OCI-LY1 (cell line): ENCODE results near the gene ITPA.

Source experiments
- H2AFZ ChIP-seq: fragments of 200-600 bp; sonication (generic), shearing (Covaris generic); 2 replicates; pipeline ENCODE4 v1.6.0; 2014; ENCODE audit warnings: antibody characterized with exemption, mild to moderate bottlenecking, low read length
- H3F3A ChIP-seq: fragments of 200-600 bp; sonication (generic), shearing (Covaris generic); 2 replicates; pipeline ENCODE4 v1.6.0; 2014; ENCODE audit warnings: mild to moderate bottlenecking, antibody characterized with exemption, low read length, moderate library complexity; ENCODE audit not compliant: insufficient read depth
- H3K27ac ChIP-seq: fragments of 200-600 bp; sonication (generic); 2 replicates; pipeline ENCODE4 v1.5.1; 2014; ENCODE audit warnings: low read length, mixed run types, mild to moderate bottlenecking, low read depth; ENCODE audit not compliant: poor library complexity, severe bottlenecking
- H3K27me3 ChIP-seq: fragments of 200-600 bp; sonication (generic); 2 replicates; pipeline ENCODE4 v1.6.0; 2014; ENCODE audit warnings: antibody characterized with exemption, mild to moderate bottlenecking, low read length, moderate library complexity; ENCODE audit not compliant: insufficient read depth
- H3K36me3 ChIP-seq: fragments of 200-600 bp; sonication (generic); 2 replicates; pipeline ENCODE4 v1.6.1; 2014; ENCODE audit warnings: mild to moderate bottlenecking, antibody characterized with exemption, low read length, moderate library complexity, mixed read lengths; ENCODE audit not compliant: insufficient read depth
- H3K4me1 ChIP-seq: fragments of 200-600 bp; sonication (generic); 2 replicates; pipeline ENCODE4 v1.5.1; 2014; ENCODE audit warnings: mild to moderate bottlenecking, low read length, moderate library complexity; ENCODE audit not compliant: insufficient read depth, severe bottlenecking
- H3K4me2 ChIP-seq: fragments of 200-600 bp; sonication (generic), shearing (Covaris generic); 2 replicates; pipeline ENCODE4 v1.6.1; 2014; ENCODE audit warnings: low read length
- H3K4me3 ChIP-seq: fragments of 200-600 bp; sonication (generic); 2 replicates; pipeline ENCODE4 v1.5.1; 2014; ENCODE audit warnings: low read length, low read depth, mild to moderate bottlenecking, mixed read lengths; ENCODE audit not compliant: poor library complexity, severe bottlenecking
- H3K79me2 ChIP-seq: fragments of 200-600 bp; shearing (Covaris generic); 2 replicates; pipeline ENCODE4 v1.6.1; 2016; ENCODE audit warnings: mixed run types, low read length, mixed read lengths; ENCODE audit not compliant: insufficient read depth
- H3K9ac ChIP-seq: fragments of 200-600 bp; sonication (generic), shearing (Covaris generic); 2 replicates; pipeline ENCODE4 v1.6.1; 2014; ENCODE audit warnings: mild to moderate bottlenecking, low read length, mixed read lengths
- H3K9me2 ChIP-seq: fragments of 200-600 bp; sonication (generic), shearing (Covaris generic); 2 replicates; pipeline ENCODE4 v1.6.1; 2014; ENCODE audit warnings: low read depth, mild to moderate bottlenecking, low read length, mixed read lengths
- H3K9me3 ChIP-seq: fragments of 200-600 bp; shearing (Covaris generic); 2 replicates; pipeline ENCODE4 v1.6.1; 2014; ENCODE audit warnings: low read length, mixed read lengths
- H4K20me1 ChIP-seq: fragments of 200-600 bp; sonication (generic), shearing (Covaris generic); 2 replicates; pipeline ENCODE4 v1.6.0; 2016; ENCODE audit warnings: mild to moderate bottlenecking, low read length; ENCODE audit not compliant: insufficient read depth
- EZH2 ChIP-seq: fragments of 200-600 bp; sonication (generic), shearing (Covaris generic); IDR thresholded peaks from 2 replicates; pipeline ENCODE4 v1.8.0; 2017; ENCODE audit warnings: borderline replicate concordance, mixed run types, mild to moderate bottlenecking, antibody characterized with exemption, low read length, moderate library complexity, mixed read lengths
- TF ChIP-seq, protein P1 (sequence below): fragments of 200-600 bp; sonication (generic), shearing (Covaris generic); IDR thresholded peaks from 2 replicates; pipeline ENCODE4 v1.5.1; 2017; ENCODE audit warnings: mild to moderate bottlenecking, antibody characterized with exemption, low read length, moderate library complexity, mixed read lengths

Gene ITPA

GRCh38 chr20:3192226-3193015 lies 16.9 kb upstream of the ITPA start:
- no peak overlapping the region for H3K27ac ChIP-seq
- no peaks in the 10 kb centered on the region for H3K9me3 ChIP-seq
- no peaks in the 10 kb centered on the region for H3F3A ChIP-seq
- no peaks in the 10 kb centered on the region for H3K79me2 ChIP-seq
- H4K20me1 ChIP-seq, result no peaks in the 10 kb centered on the region
- H3K36me3 ChIP-seq, result peaks cover 64% of the 10 kb centered on the region
- no peak for TF ChIP-seq EZH2
- TF ChIP-seq, protein P1, sequence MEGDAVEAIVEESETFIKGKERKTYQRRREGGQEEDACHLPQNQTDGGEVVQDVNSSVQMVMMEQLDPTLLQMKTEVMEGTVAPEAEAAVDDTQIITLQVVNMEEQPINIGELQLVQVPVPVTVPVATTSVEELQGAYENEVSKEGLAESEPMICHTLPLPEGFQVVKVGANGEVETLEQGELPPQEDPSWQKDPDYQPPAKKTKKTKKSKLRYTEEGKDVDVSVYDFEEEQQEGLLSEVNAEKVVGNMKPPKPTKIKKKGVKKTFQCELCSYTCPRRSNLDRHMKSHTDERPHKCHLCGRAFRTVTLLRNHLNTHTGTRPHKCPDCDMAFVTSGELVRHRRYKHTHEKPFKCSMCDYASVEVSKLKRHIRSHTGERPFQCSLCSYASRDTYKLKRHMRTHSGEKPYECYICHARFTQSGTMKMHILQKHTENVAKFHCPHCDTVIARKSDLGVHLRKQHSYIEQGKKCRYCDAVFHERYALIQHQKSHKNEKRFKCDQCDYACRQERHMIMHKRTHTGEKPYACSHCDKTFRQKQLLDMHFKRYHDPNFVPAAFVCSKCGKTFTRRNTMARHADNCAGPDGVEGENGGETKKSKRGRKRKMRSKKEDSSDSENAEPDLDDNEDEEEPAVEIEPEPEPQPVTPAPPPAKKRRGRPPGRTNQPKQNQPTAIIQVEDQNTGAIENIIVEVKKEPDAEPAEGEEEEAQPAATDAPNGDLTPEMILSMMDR, result no peak
- no peaks in the 10 kb centered on the region for H3K9me2 ChIP-seq
- no peak overlapping the region for H3K9ac ChIP-seq
- no peak overlapping the region for H2AFZ ChIP-seq
- H3K4me2 ChIP-seq, result no peak overlapping the region
- H3K4me3 ChIP-seq, result no peak overlapping the region
- no peaks in the 10 kb centered on the region for H3K27me3 ChIP-seq
- no peaks in the 10 kb centered on the region for H3K4me1 ChIP-seq

- Histone ChIP-seq H3K4me1 (no peaks in the 10 kb centered on the region), H3K4me3 (no peak overlapping the region), H3K27ac (no peak overlapping the region), H3K4me2 (no peak overlapping the region), H2AFZ (no peak overlapping the region), H3K36me3 (peaks cover 72% of the 10 kb centered on the region), H3K9ac (no peak overlapping the region), H3F3A (no peaks in the 10 kb centered on the region), H3K9me2 (no peaks in the 10 kb centered on the region), H4K20me1 (no peaks in the 10 kb centered on the region), H3K9me3 (no peaks in the 10 kb centered on the region), H3K79me2 (no peaks in the 10 kb centered on the region), H3K27me3 (no peaks in the 10 kb centered on the region)
- TF ChIP-seq, protein P1, result no peak
- no peak for TF ChIP-seq EZH2
Measured at GRCh38 chr20:3193806-3194616, 15.3 kb upstream of the ITPA start.

- no peak overlapping the region for H2AFZ ChIP-seq
- H3K27me3 ChIP-seq, result no peaks in the 10 kb centered on the region
- no peaks in the 10 kb centered on the region for H3K79me2 ChIP-seq
- H3K4me2 ChIP-seq, result no peak overlapping the region
- no peaks in the 10 kb centered on the region for H3K9me3 ChIP-seq
- H3F3A ChIP-seq, result no peaks in the 10 kb centered on the region
- TF ChIP-seq, protein P1, result no peak
- TF ChIP-seq EZH2, result no peak
- H3K9me2 ChIP-seq, result no peaks in the 10 kb centered on the region
- H4K20me1 ChIP-seq, result no peaks in the 10 kb centered on the region
- H3K4me3 ChIP-seq, result no peak overlapping the region
- H3K36me3 ChIP-seq, result peaks cover 74% of the 10 kb centered on the region
- H3K4me1 ChIP-seq, result no peaks in the 10 kb centered on the region
- no peak overlapping the region for H3K27ac ChIP-seq
- no peak overlapping the region for H3K9ac ChIP-seq
Measured at GRCh38 chr20:3194617-3195280, 14.5 kb upstream of the ITPA start.
